Activated CD8-positive, alpha-beta T cell treated with anti-CD3 and anti-CD28 coated beads, Interleukin-2, amount 10 ng/mL, durations not matched to agents 7 days and 5 days (primary cell): ENCODE results near the gene NCR2. TPM values are rescaled to one million over a fixed set of nuclear protein-coding genes. Genes with fewer than 3 reads are reported as not detected.

Experiments
- ATAC-seq: fragments of 150-1000 bp; cut with Tn5 transposase; one replicate; pipeline ENCODE4 v1.10.0; 2021; ENCODE audit warnings: moderate library complexity
- CTCF ChIA-PET: fragments of 350-600 bp; sonication (Branson Sonifier 250); formaldehyde crosslinking; loops from one replicate; lab custom pipeline; 2021; ENCODE audit warnings: antibody characterized with exemption; lab: Charles Lee
- POLR2A ChIA-PET: fragments of 350-600 bp; sonication (Branson Sonifier 250); formaldehyde crosslinking; loops from one replicate; lab custom pipeline; 2021; ENCODE audit warnings: antibody characterized with exemption; lab: Charles Lee
- DNase-seq: peaks from one replicate; pipeline ENCODE4 v3.0.0-alpha.2; 2020
- H3K27ac Mint-ChIP-seq: one replicate; pipeline ENCODE4 v1.8.0; 2021; ENCODE audit warnings: mild to moderate bottlenecking, mixed read lengths
- H3K27me3 Mint-ChIP-seq: one replicate; pipeline ENCODE4 v1.8.0; 2021; ENCODE audit warnings: low read depth, mixed read lengths
- H3K36me3 Mint-ChIP-seq: one replicate; pipeline ENCODE4 v1.8.0; 2021; ENCODE audit warnings: low read depth, mixed read lengths
- H3K4me1 Mint-ChIP-seq: one replicate; pipeline ENCODE4 v1.8.0; 2021; ENCODE audit warnings: low read depth, mixed read lengths
- H3K4me3 Mint-ChIP-seq: one replicate; pipeline ENCODE4 v1.8.0; 2021; ENCODE audit warnings: mild to moderate bottlenecking, mixed read lengths
- H3K9me3 Mint-ChIP-seq: one replicate; pipeline ENCODE4 v1.8.0; 2022; ENCODE audit warnings: mixed read lengths; ENCODE audit not compliant: insufficient read depth
- total RNA-seq, 2 experiments: library from RNA; stranded (reverse); gene quantifications; one replicate each; pipeline ENCODE4 v1.2.3, GENCODE V29; 2021

NCR2 gene
- total RNA-seq, 2 experiments from 2014 or later = 0.45 to 1.3 TPM

- H3K27ac Mint-ChIP-seq = no peak overlapping the region
- peaks cover 8% of the 10 kb centered on the region for H3K36me3 Mint-ChIP-seq
These were observed 29.1 kb upstream of the NCR2 start for GRCh38 chr6:41306187-41306854.

GRCh38 chr6:41315203-41315602 is 20.2 kb upstream of the NCR2 start:
- H3K27me3 Mint-ChIP-seq = peaks cover 46% of the 10 kb centered on the region
- H3K27ac Mint-ChIP-seq = no peak overlapping the region
- DNase-seq (no peak), ATAC-seq (no peak)
- peaks cover 23% of the 10 kb centered on the region for H3K4me1 Mint-ChIP-seq
- no peaks in the 10 kb centered on the region for H3K36me3 Mint-ChIP-seq
- CTCF ChIA-PET = interaction anchor here (0.9 to 8.3 kb wide), 7 partner anchors 9 to 53 kb away, joined by 3 to 127 read pairs (median 5); no protein-coding TSS in a partner anchor
- H3K9me3 Mint-ChIP-seq = no peaks in the 10 kb centered on the region
- POLR2A ChIA-PET = no interaction called here
- H3K4me3 Mint-ChIP-seq = no peak overlapping the region

More at GRCh38 chr6:41306187-41306854, 29.1 kb upstream of the NCR2 start:
- Mint-ChIP-seq H3K4me1 (peaks cover 22% of the 10 kb centered on the region), H3K9me3 (no peaks in the 10 kb centered on the region), H3K27me3 (peaks cover 40% of the 10 kb centered on the region), H3K4me3 (no peak overlapping the region)
- ATAC-seq (peak; percentile 60), DNase-seq (peak; percentile 71)
- POLR2A ChIA-PET = interaction anchor here (1.5 to 1.6 kb wide), 2 partner anchors 13 to 28 kb away, joined by 3 to 4 read pairs; no protein-coding TSS in a partner anchor
- CTCF ChIA-PET = interaction anchor here (0.6 to 5.7 kb wide), 41 partner anchors 9 to 462 kb away, joined by 3 to 127 read pairs (median 4); partner anchors contain the start of genes NCR2, NFYA, OARD1 and TREM1

DNA sequence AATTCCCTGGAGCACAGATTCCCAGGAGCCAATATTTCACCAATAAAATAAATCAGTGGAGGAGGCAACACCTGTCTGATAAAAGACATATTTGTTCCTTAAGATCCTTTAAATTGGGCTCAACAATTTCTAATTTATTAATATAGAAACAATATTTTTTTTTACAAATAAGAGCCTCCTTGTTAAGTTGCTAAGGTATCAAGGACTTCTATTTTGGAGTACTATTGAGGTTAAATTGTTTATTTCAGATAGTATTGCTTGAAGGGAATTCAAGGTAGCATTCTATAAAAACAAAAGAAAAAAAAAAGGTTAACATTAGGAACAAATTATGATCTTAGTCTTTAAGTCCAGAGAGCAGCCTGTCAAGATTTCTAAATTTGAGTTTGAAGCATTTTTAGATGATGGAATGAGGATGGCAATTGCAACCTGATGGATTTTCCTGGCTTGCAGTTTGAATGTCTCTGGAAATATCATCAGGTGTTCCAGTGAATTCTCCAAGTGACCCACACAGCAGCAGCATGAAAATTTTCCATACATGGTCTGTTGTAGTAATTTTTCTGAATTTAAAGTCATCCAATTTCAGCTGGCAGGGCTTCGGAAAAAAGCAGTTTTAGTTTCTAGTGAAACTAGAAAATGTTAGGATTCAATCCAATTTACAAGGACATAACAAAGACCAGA is 19.3 kb upstream of the NCR2 start:
- H3K9me3 Mint-ChIP-seq = no peaks in the 10 kb centered on the region
- DNase-seq = no peak
- no peak overlapping the region for H3K4me3 Mint-ChIP-seq
- no peak overlapping the region for H3K27ac Mint-ChIP-seq
- H3K27me3 Mint-ChIP-seq = peaks cover 46% of the 10 kb centered on the region
- H3K4me1 Mint-ChIP-seq = peaks cover 24% of the 10 kb centered on the region
- ChIA-PET CTCF (interaction anchor here (1.0 to 8.3 kb wide), 5 partner anchors 10 to 52 kb away, joined by 3 to 127 read pairs (median 4); no protein-coding TSS in a partner anchor), POLR2A (no interaction called here)
- H3K36me3 Mint-ChIP-seq = no peaks in the 10 kb centered on the region
- ATAC-seq = no peak

- CTCF ChIA-PET = interaction anchor here (0.7 to 8.3 kb wide), 17 partner anchors 9 to 242 kb away, joined by 3 to 127 read pairs (median 4); no protein-coding TSS in a partner anchor
- Mint-ChIP-seq H3K36me3 (no peaks in the 10 kb centered on the region), H3K4me3 (no peak overlapping the region), H3K9me3 (no peaks in the 10 kb centered on the region), H3K4me1 (peaks cover 26% of the 10 kb centered on the region), H3K27ac (no peak overlapping the region), H3K27me3 (peaks cover 31% of the 10 kb centered on the region)
- POLR2A ChIA-PET = interaction anchor here (3.6 kb wide), 1 partner anchor 16 kb away, joined by 38 read pairs; the partner anchor contains the start of gene NCR2
- ATAC-seq (no peak), DNase-seq (no peak)
These were observed 17.2 kb upstream of the NCR2 start for GRCh38 chr6:41318261-41318653.

DNA sequence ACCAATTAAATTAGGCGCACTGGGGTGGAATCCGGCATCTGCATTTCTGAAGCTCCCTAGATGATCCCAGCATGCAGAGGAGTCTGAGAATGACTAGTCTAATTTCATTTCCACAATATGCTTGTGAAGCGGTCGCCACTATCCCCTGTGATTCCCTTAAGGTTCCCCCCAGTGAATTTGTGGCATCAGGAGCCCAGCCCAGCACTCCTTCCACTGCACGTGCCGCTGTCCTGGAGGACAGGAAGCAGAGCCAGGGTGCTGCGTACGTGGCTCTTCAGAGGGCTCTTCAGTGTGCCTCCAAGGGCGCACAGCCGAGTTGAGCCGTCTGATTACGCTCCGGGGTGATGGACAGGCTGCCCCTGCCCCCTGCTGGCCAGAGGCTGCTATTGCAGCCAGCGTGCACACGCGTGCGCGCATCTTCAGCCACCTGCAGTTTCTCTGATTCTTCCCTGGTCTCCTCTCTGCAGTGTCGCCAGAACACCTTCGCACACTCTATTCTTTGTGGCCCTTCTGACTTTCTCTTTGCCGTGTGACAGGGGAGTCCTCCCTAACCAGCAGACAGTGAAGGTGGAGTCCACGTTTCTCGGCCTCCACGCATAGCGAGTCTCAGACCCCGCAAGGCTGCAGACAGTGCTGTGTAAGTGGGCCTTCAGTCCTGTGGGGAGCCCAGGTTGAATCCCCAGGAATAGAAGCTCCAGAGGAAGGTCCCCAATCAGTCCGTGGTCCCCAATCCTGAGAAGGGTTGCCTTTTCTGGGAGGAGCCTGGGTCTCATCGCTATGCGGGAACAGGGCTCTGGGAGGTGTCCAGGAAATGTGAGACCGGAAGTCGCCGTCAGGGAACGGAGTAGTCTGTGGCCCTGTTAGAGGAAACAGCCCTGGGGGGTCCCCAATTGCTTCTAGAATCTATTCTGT is 16.5 kb upstream of the NCR2 start:
- Mint-ChIP-seq H3K36me3 (no peaks in the 10 kb centered on the region), H3K27ac (peak overlapping the region; percentile 71), H3K4me3 (peak overlapping the region; percentile 38), H3K4me1 (peaks cover 26% of the 10 kb centered on the region), H3K27me3 (peaks cover 27% of the 10 kb centered on the region), H3K9me3 (no peaks in the 10 kb centered on the region)
- ChIA-PET CTCF (interaction anchor here (0.6 to 8.3 kb wide), 37 partner anchors 8 to 403 kb away, joined by 3 to 127 read pairs (median 5); partner anchors contain the start of genes NCR2, NFYA and TREML2), POLR2A (interaction anchor here (0.6 to 3.6 kb wide), 6 partner anchors 9 to 293 kb away, joined by 3 to 38 read pairs (median 3); partner anchors contain the start of gene NCR2)
- peak; percentile 90 for DNase-seq
- ATAC-seq = peak; percentile 98

DNA sequence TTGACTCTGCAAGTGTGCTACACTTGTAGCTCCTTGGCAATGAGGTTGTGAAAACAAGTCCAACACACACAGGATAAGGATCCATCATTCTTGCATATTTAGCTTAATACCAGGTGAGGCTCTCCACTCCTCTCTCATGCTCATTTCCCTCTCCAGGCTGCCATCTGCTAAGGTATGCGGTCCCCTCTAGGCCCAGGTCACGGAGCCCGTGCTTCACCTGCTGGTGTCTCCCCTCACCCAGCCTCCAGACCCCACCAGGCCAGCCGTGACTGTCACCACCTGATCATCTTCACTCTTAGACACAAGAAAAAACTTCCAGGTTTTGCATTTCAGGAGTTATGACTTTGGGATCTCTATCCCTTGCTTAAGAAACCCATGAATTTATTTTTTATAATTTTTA is 14.2 kb upstream of the NCR2 start:
- H3K9me3 Mint-ChIP-seq = no peaks in the 10 kb centered on the region
- peaks cover 25% of the 10 kb centered on the region for H3K27me3 Mint-ChIP-seq
- no peak for DNase-seq
- H3K36me3 Mint-ChIP-seq = no peaks in the 10 kb centered on the region
- H3K27ac Mint-ChIP-seq = no peak overlapping the region
- ChIA-PET POLR2A (interaction anchor here (1.0 to 3.6 kb wide), 4 partner anchors 13 to 292 kb away, joined by 3 to 38 read pairs (median 4); partner anchors contain the start of genes NCR2, NFYA, OARD1 and TREML2), CTCF (interaction anchor here (0.9 to 8.3 kb wide), 11 partner anchors 12 to 250 kb away, joined by 3 to 127 read pairs (median 8); partner anchors contain the start of gene NCR2)
- H3K4me3 Mint-ChIP-seq = no peak overlapping the region
- ATAC-seq = no peak
- peaks cover 26% of the 10 kb centered on the region for H3K4me1 Mint-ChIP-seq

DNA sequence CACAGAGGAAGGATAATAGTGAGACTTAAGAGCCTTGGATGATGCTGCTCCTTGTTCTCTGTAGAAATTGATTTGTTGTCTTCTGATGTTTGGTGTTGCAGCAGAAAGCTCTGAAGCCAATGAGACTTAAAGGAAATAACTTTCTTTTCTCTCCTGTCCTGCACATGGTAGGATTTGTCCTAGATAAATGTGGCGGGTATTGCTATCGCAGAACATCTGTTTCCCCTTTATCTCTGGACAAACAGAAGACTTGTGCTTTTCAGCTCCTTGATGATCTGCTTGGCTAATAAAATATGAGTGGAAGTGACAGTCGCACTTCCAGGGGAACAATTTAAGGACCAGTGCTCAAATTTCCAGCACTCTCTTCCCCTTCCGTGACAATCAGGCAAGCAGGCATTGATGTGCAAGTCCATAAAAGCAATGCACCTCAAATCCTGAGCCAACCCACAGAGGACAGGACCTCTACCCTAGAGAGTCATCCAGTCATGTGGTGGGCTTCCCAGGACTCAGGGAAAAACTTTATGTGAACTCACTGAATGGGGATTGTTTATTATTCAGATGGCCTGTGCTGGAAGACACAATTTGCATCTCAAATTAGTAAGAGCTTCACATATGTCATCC is 9.9 kb upstream of the NCR2 start:
- ChIA-PET CTCF (interaction anchor here (0.6 to 1.6 kb wide), 2 partner anchors 8 to 43 kb away, joined by 4 to 5 read pairs; no protein-coding TSS in a partner anchor), POLR2A (no interaction called here)
- Mint-ChIP-seq H3K4me1 (peaks cover 3% of the 10 kb centered on the region), H3K9me3 (no peaks in the 10 kb centered on the region), H3K4me3 (no peak overlapping the region), H3K36me3 (no peaks in the 10 kb centered on the region), H3K27me3 (peaks cover 29% of the 10 kb centered on the region), H3K27ac (no peak overlapping the region)
- DNase-seq (no peak), ATAC-seq (no peak)

- Mint-ChIP-seq H3K27me3 (peaks cover 29% of the 10 kb centered on the region), H3K4me1 (peaks cover 2% of the 10 kb centered on the region), H3K36me3 (no peaks in the 10 kb centered on the region), H3K4me3 (no peak overlapping the region), H3K9me3 (no peaks in the 10 kb centered on the region), H3K27ac (no peak overlapping the region)
- POLR2A ChIA-PET = no interaction called here
- DNase-seq (no peak), ATAC-seq (no peak)
- CTCF ChIA-PET = interaction anchor here (0.6 to 1.6 kb wide), 2 partner anchors 8 to 43 kb away, joined by 4 to 5 read pairs; no protein-coding TSS in a partner anchor
These were observed 9.3 kb upstream of the NCR2 start for GRCh38 chr6:41326092-41326491.

DNA sequence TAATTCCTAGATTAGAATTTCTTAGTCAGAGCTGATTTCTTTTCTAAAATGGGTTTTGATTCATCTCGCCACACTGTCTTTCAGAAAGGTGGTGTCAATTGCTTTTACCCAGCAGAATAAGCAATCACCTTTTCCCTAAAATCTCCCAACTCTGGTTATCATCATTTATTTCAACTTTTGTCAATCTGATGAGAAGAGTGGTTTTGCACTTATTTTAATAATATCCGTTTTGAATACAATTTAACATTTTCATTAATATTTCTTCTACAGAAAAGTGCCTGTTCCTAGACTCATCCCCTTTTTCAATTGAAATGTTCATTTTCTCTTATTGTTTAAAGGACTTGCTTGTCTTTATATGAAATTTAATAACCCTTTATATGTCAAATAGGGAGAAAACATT is 8.2 kb upstream of the NCR2 start:
- Mint-ChIP-seq H3K9me3 (no peaks in the 10 kb centered on the region), H3K27ac (no peak overlapping the region), H3K27me3 (peaks cover 29% of the 10 kb centered on the region), H3K4me1 (peaks cover 11% of the 10 kb centered on the region), H3K36me3 (no peaks in the 10 kb centered on the region), H3K4me3 (no peak overlapping the region)
- ChIA-PET CTCF (interaction anchor here (1.2 kb wide), 1 partner anchor 9 kb away, joined by 3 read pairs; no protein-coding TSS in a partner anchor), POLR2A (no interaction called here)
- ATAC-seq (no peak), DNase-seq (no peak)

DNA sequence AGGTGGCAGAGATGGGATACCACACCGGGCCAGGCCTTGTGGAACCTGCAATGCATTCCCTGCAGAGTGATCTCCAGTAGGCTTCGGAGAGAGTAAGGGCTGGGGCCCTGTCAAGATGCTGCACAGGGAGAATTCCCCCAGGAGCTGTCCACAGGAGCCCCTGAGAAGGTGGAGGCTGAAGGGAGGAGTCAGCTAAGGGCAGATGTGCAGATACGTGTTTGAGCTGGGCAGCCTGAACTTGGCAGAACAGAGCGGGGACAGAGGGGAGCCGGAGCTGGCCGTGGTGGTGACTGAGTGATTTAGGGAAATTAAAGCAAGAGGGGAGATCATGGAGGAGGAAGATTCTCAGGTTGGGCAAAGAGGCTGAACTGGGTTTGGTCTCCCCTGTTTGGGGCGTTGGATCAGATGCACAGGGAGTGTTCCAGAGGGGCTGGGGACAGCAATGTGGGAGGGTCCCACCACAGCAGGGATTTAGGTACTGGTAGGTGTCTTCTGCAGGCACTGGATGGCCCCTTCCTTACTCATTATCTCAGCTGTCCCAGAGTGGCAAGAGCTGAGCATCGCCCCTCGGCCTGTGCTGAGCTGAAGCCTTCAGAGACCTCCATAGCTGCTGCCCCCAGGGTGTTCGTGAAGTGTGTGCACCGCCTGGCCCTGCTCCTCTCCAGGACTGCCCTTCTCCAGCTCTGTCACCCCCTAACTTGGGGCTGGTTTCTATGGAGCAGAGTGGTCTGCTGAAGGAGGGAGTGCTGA is 3.8 kb upstream of the NCR2 start:
- CTCF ChIA-PET = interaction anchor here (1.4 to 9.6 kb wide), 7 partner anchors 10 to 53 kb away, joined by 3 to 162 read pairs (median 45); no protein-coding TSS in a partner anchor
- H3K4me3 Mint-ChIP-seq = no peak overlapping the region
- peaks cover 9% of the 10 kb centered on the region for H3K27me3 Mint-ChIP-seq
- DNase-seq (peak; percentile 18), ATAC-seq (no peak)
- H3K4me1 Mint-ChIP-seq = peaks cover 55% of the 10 kb centered on the region
- no peaks in the 10 kb centered on the region for H3K9me3 Mint-ChIP-seq
- POLR2A ChIA-PET = interaction anchor here (1.3 kb wide), 1 partner anchor 12 kb away, joined by 4 read pairs; no protein-coding TSS in a partner anchor
- no peaks in the 10 kb centered on the region for H3K36me3 Mint-ChIP-seq
- peak overlapping the region; percentile 95 for H3K27ac Mint-ChIP-seq
